WTC11 (cell line): ENCODE data around the gene KLHL29.

ENCODE experiments used
- ATF2 ChIP-seq: sonication (generic); formaldehyde crosslinking; IDR thresholded peaks from 2 replicates; pipeline ENCODE4 v1.8.1; 2022; ENCODE audit warnings: low read depth, missing genetic modification reagents, borderline replicate concordance
- ATF6 ChIP-seq: sonication (generic); formaldehyde crosslinking; IDR thresholded peaks from 2 replicates; pipeline ENCODE4 v1.8.1; 2023; ENCODE audit warnings: mild to moderate bottlenecking, missing genetic modification reagents
- CREB1 ChIP-seq: sonication (generic); formaldehyde crosslinking; IDR thresholded peaks from 2 replicates; pipeline ENCODE4 v1.8.0; 2023; ENCODE audit warnings: mild to moderate bottlenecking, missing genetic modification reagents
- CTCF ChIP-seq: fragments of 200-600 bp; IDR thresholded peaks from 2 replicates; pipeline ENCODE4 v1.8.0; 2022; ENCODE audit warnings: antibody characterized with exemption
- USF1 ChIP-seq: sonication (generic); formaldehyde crosslinking; IDR thresholded peaks from 2 replicates; pipeline ENCODE4 v1.8.0; 2022; ENCODE audit warnings: mild to moderate bottlenecking, missing genetic modification reagents
- ZNF263 ChIP-seq: sonication (generic); formaldehyde crosslinking; IDR thresholded peaks from 2 replicates; pipeline ENCODE4 v1.8.1; 2022; ENCODE audit warnings: low read depth, mild to moderate bottlenecking, moderate library complexity, missing genetic modification reagents

- TF ChIP-seq ATF6 (CRISPR knock-in tag) (no peak), ATF2 (CRISPR knock-in tag) (no peak), CTCF (no peak), USF1 (no peak), ZNF263 (CRISPR knock-in tag) (no peak), CREB1 (no peak)
Observed at GRCh38 chr2:23441414-23441813, 56.4 kb downstream of the KLHL29 start.
